Daoy (cell line): Measurements from ENCODE around the gene CYP3A5. TPM values are rescaled to one million over a fixed set of nuclear protein-coding genes. Genes with fewer than 3 reads are reported as not detected.
"Not testable (repeated sequence)": the region's sequence is repeated elsewhere in the genome, so short reads cannot be mapped to it uniquely, and the experiment has no call there.

Source experiments
- DNase-seq: peaks from one replicate; pipeline ENCODE4 v3.0.0-alpha.2; 2015; ENCODE audit warnings: low read depth
- total RNA-seq: library from RNA; depleted of rRNA; stranded (reverse); fragments of >200 nt; shearing (Covaris generic); gene quantifications from 2 replicates; pipeline ENCODE4 v1.2.3, GENCODE V29; 2014; rRNA removed

CYP3A5 gene
- total RNA-seq: 0.12 and 0.57 TPM in 2 replicates

DNA sequence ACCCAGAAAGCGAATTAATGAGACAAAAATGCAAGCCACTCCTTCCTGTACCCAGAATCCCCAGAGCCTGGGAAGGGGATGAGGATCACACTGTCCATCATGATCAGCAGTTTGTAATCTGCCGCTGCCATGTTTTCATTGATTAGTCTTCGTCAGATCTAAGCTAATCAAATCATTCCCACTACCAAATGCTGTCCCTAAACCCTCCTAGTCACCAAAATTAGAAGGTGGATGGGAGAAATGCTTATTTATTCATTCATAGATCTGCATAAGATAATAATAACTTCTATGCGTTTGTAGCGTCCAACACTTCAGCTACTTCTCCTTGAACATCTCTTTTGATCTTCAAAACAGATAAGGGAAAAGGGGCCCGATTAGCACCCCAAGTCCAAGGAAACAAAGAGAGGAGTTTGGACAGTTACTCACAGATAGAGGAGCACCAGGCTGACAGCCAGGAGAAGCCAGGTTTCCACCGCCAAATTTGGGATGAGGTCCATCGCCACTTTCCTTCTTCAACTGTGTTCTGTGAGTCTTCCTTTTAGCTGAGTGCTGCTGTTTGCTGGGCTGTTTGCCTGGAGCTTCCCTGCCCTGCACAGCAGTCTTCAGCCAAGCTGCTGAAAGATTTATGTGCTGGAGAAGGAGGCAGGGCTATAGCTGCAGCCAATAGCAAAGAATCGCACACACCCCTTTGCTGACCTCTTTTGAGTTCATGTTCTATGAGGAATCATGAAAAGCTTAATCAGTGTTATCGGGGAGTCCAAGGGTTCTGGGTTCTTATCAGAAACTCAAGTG is at the start of gene CYP3A5:
TSS of gene CYP3A5 (minus strand) at position 597 of the 792 bp plus-strand sequence. CDS start at position 497, 100 bp downstream.
- DNase-seq: peak; percentile 56

DNA sequence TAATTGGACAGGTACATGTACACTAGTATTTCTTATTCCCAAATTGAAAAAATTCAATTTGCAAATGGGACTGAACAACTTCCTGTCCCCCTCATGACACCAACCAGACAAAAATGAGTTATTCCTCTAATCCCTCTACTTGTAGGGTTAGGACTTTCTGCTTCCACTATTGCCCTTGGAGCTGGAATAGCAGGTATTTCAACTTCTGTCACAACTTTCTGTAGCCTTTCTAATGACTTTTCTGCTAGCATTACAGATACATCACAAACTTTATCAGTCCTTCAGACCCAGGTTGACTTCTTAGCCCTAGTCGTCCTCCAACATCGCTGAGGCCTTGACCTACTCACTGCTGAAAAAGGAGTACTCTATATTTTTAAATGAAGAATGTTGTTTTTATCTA is 48.8 kb upstream of the CYP3A5 start:
- no peak for DNase-seq

DNA sequence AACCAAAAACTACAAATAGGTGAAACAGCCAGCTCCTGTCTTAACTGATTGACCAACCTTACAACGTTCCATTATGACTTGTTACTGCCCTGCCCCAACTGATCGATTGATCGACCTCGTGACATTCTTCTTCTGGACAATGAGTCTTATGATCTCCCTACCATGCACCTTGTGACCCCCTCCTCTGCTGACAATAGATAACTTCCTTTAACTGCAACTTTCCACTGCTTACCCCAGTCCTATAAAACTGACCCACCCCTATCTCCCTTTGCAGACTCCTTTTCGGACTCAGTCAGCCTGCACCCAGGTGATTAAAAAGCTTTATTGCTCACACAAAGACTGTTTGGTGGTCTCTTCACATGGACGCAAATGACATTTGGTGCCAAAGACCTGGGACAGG is 43.4 kb upstream of the CYP3A5 start:
- DNase-seq: not testable (repeated sequence)

DNA sequence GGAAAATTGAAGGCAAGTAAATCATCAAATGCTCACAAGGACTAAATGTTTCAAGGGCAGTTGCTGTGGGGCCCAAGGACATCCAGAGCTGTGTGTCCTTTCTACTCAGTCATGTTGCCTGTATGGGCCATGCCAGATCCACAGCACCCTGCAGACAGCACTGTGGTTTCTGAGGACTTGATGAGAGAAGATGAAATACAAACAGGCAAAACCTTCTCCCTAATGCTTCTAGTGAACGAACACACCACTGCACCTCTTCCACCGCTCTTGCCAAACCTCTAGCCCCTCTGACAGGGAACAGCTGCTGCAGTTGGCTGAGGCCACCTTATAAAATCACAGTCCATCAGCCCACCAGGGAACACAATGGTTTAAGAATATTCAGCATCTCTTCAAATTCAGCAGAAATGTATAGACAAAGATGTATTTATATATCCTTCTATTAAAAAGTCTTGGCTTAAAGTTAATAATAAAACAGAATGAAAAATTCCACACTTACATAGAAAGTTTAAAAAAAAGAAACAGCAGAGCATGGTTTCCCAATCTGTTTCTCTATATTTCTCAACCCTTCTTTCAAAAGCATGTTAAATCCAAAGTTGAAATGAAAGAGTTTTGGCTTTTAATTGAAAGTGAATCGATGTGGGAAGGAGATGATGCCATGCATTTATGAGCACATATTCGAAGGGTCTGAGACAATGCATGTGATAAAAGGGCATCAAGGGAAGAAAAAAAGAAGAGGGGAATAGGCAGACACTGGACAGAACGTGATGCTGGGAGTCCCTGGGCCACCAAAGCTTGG is 41.2 kb upstream of the CYP3A5 start:
- no peak for DNase-seq

DNA sequence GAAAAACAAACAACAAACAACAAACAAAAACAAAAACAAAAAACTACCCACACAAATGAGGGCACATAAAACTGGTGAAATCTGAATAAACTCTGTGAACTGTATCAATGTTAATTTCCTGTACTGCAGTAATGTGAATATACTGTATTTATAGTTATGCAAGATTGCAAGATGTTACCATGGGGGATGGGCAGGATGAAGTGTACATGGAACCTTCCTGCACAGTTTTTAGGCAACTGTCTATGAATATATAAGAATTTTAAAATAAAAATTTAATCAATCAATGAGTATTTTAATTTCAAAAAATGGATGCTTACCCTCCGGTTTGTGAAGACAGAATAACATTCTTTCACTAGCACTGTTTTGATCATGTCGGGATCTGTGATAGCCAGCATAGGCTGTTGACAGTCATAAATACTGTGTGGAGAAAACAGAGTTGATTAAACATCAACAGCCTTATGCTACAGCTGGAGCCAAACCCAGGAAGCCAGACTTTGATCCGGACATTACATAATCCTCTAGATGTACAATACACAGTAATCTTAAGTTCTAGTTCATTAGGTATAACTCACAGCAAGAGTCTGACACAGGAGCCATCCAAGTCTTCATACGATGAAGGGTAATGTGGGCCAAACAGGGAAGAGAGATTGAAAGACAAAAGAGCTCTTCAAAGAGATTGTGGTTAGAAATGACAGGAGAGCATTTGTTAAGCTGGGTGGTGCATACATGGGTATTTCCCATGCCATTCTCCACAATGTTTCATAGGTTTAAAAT is 40.4 kb upstream of the CYP3A5 start:
- no peak for DNase-seq

DNA sequence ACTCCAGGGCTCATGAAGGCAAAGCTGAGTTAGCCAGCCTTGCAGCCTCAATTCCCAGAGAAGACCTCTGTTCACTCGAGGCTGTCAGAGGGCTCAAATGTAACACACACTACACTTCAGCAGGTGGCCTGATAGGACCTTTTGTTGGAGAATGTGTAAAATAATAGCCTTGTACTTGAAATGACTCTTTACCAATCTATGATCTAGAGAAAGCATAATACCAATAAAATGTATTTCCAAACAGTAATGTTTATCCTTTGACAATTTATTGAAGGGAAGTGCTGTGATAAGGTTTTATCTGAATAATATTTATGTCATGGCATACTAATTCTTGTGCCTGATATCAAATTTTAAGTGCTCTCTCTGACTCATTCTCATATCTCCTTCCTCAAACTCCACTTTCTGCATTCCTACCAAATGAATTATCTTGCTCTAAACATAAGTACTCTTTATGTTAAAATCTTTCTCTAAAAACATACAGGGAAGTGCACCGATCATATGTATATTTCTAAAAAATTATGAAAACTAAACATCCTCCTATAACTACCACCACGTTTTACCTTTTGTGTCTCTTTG is 34.3 kb upstream of the CYP3A5 start:
- DNase-seq: no peak

DNA sequence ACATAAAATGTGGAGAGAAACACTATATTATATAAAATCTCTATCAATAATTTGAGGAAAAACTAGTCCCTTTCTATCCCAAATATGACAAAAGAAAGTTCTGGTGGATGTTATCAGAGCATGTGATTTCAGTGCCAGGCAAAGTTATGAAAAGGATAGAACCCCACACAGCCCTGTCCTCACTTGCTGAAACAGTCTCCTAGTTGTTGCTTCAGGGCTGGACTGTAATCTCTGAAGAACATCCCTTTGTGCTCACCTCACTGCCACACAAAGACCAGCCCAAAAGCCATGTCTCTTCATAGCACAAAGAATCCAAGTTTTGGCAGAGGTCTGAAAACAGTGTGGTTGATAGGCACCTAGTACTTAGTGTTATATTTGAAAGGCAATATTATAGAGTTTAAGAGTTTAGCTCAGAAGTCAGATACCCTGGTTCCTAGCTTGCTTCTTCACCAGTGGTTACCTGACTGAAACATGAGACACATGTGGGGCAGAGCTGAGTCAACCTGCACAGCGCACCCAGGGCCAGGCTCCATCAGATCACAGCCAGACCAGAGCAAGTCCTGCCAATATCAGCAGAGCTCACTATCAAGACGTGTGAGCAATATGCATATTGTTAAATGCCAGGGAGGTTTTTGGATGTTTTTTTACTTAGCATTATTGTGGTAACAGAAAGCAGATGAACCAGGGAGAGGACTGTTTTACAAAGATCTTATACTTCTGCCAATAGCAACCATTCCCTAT is 30.2 kb upstream of the CYP3A5 start:
- no peak for DNase-seq

DNA sequence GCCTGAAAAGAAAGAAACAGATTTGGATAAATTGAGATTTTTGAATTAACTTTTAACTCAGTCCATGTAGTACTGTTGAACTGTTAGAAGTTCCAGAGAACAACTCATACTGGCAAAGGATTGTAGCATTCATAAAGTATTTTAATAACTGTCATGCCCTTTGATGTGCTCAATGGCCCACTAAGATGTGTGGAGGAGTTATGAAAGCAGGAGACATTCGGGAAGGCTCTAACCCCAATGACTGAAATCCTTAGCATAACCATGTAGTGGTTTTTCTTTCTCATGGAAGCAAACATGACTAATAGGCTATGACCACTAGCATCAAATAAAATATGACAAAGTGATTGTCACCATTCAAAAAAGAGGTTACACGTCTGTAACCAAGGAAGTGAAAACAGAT is 29.5 kb upstream of the CYP3A5 start:
- no peak for DNase-seq

DNA sequence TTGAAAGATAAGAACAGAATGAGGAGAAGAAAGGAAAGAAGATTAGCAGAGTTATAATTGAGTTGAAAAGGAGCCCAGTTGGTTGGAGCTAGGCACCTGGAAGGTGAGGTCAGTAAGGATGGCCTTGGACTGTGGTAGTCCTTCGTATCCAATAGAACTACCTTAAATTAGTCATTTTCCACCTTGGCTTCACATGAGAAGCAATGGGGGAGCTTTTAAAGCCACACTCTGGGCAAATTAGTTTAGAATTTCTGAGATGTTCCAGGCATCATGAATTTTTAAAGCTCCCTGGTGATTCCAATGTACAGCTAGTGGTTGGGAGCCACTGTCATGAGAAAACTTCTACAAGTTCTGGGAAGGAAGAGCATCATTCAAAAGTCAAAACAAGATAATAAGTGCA is 27.3 kb upstream of the CYP3A5 start:
- DNase-seq: no peak

DNA sequence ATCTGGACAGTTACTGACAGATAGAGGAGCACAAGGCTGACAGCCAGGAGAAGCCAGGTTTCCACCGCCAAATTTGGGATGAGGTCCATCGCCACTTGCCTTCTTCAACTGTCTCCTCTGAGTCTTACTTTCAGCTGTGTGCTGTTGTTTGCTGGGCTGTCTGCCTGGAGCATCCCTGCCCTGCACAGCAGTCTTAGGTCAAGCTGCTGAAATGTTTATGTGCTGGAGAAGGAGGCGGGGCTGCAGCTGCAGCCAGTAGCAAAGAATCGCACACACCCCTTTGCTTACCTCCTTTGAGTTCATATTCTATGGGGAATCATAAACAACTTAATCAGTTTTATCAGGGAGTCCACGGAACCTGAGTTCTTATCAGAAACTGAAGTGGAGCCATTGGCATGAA is 20.1 kb upstream of the CYP3A5 start:
- no peak for DNase-seq

DNA sequence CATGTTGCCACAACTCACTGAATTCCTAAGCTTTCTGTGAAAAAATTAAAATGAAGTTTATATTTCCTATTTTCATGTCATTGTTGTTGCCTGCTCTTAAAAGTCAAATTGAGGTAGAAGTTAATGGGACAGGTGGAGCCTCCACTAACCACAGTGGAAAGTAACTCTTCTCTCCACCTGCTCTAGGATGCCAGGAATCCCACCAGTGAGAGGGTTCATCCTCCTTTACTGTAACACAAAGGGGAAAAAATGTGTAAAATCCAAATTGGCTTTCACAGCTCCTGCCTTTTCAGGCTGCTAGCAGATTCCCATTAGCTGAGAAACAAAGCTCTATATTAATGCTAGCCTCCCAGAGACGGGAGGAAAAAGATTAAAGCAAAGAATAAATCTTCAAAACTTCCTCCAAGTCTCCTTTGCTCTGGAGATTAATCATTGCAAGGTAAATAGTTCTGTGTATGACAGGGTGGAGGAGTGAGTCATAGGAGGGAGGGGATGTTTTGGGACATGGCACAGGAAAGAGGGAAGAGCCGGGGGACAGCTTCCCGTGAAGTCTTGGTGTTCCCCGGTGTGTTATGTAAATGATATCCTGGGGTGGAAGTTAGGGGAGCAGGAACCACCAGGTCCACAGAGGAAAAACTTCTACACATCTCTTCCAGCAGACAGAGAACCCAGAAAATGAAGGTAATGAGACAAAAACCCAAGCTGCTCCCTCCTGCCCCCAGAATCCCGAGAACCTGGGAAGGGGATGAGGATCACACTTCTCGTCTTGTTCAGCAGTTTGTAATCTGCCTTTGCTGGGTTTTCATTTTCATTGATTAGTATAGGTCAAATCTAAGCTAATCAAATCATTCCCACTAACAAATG is 19.3 kb upstream of the CYP3A5 start:
- DNase-seq: peak; percentile 67

DNA sequence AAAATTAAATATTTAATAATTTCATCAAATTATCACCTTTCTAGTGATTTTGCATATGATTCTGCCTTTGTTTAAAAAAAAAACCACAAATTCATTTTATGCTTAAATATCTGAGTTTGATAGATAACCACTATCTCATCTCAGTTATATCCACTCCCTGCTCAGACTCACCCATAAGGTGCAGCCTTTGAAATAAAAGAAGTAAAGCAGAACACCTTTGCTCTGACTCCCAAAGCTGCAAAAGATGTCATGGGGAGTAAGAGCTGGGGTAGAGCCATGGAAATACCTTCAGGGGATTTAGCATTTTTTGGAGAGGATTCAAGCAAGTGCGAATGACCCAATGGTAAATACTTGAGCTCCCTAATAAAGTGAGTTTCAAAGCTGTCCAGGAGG is 15.1 kb upstream of the CYP3A5 start:
- no peak for DNase-seq

DNA sequence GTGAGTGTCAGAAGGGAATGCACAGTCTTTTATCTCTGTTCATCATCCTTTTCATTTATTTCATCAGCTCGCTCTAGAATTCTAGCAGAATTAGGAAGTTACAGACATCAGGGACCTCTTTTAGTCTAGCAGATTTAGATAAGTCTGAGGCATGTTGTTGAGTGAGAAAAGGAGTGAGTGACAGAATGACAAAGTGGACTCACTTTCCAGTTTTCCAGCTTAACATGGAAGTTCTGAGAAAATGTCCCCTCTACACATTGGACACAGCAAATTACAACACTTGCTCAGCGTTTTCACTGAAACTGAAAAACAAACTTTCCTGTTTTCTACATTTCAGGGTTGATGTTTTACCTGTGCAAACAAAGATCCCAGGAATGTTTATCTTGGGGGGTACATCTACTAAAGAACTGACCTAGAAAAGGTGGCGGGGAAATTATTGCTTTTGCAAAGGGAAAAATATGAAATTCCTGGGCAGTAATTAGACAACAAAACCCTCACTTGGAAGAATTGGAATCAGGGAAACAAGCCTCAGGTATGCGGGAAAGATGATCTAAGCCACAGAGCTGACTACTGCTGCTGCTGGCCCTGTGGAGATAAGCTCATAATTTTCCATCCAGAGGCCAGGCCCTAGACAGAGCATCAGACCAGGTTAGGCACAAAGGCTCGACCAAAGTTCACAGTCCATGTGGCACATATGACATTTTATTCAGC is 14.6 kb upstream of the CYP3A5 start:
- DNase-seq: no peak

DNA sequence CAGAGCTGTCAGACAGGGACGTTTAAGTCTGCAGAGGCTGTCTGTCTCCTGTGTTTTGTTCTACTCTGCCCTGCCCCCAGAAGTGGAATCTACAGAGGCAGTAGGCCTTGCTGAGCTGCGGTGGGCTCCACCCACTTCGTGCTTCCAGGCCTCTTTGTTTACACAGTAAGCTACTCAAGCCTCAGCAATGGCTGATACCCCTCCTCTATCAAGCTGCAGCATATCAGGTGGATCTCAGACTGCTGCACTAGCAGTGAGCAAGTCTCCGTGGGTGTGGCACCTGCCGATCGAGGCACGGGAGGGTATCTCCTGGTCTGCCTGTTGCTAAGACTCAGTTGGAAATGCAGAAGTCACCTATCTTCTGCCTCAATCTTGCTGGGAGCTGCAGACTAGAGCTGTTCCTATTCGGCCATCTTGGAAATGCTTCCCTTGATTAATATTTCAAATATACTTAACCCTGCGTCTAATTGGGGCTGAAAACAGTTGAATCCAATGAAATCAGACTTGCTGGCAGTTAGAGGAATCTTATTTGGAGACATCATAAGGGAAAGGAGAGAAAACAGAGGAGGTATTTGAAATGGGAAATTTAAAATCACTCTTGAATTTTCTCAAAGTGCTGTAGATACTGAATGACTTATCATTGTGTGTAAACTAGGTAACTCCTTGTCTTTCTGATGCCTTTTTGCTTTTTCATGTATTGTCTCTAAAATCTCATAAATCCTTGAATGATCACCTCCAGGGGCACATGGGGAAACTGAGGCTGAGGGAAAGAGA is 13.8 kb upstream of the CYP3A5 start:
- DNase-seq: peak; percentile 31

DNA sequence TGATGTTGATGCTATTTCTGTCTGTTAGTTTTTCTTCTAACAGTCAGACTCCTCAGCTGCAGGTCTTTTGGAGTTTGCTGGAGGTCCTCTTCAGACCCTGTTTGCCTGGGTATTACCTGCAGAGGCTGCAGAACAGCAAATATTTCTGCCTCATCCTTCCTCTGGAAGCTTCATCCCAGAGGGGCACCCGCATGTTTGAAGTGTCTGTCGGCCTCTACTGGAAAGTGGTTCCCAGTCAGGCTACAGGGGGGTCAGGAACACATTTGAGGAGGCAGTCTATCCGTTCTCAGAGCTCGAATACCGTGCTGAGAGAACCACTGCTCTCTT is 13.3 kb upstream of the CYP3A5 start:
- DNase-seq: no peak

DNA sequence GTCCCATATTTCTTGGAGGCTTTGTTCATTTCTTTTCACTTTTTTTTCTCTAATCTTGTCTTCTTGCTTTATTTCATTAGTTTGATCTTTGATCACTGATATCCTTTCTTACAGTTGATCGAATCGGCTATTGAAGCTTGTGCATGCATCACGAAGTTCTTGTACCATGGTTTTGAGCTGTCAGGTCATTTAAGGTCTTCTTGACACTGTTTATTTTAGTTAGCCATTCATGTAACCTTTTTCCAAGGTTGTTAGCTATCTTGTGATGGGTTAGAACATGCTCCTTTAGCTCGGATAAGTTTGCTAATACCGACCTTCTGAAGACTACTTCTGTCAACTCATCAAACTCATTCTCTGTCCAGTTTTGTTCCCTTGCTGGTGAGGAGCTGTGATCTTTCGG is 12.8 kb upstream of the CYP3A5 start:
- not testable (repeated sequence) for DNase-seq

DNA sequence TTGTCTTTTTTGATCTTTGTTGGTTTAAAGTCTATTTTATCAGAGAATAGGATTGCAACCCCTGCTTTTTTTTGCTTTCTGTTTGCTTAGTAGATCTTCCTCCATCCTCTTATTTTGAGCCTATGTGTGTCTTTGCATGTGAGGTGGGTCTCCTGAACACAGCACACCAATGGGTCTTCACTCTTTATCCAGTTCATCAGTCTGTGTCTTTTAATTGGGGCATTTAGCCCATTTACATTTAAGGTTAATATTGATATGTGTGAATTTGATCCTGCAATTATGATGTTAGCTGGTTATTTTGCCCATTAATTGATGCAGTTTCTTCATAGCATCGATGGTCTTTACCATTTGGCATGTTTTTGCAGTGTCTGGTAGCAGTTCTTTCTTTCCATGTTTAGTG is 11.9 kb upstream of the CYP3A5 start:
- not testable (repeated sequence) for DNase-seq

DNA sequence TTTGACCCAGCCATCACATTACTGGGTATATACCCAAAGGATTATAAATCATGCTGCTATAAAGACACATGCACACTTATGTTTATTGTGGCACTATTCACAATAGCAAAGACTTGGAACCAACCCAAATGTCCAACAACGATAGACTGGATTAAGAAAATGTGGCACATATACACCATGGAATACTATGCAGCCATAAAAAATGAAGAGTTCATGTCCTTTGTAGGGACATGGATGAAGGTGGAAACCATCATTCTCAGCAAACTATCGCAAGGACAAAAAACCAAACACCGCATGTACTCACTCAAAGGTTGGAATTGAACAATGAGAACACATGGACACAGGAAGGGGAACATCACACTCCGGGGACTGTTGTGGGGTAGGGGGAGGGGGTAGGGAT is 11.1 kb upstream of the CYP3A5 start:
- DNase-seq: not testable (repeated sequence)
